Amygdala (tissue), 56 donors: Measurements from ENCODE around the gene AHI1.

ENCODE experiments used
- DNase-seq, 56 donors: peaks; one replicate each; lab custom pipeline; 2025; lab: John Stamatoyannopoulos, UW

The AHI1 gene

DNA sequence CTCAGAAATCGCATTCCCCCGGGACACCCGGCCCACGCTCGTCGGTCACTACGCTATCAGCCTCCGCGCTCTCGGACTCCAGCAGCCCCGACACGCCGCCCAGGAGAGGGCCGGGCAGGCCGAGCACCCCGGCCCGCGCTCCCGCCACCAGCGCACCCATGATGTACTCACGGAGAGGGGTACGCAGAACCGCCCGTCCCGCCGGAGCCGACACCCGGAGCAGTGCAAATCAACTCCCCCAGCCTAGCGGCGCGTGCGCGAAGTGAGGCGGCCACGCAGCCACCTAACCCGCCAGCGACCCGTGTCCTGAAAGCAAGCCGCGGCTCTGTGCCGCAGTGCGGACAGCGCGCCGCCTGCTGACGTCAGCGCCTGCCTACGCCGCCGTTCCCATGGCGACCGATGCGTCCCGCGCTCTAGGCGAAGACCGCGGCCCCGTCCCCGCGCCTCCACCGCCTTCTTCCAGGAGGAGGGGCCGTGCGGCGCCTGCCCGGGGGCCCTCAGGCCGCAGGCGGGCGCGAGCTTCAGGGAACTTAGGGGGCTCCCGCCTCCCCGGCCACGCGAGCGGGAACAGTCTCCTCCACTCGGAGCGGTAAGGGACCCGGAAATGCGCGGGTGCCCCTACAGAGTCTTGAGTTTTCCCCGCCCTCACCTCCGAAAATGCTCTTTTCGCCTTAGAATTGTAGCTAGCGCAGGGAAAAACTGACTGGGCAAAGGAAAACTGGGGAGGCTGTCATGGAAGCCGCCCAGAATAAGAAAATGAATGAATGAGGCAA lies at the start of gene AHI1:
TSS of gene AHI1 (minus strand) at position 329 of the 773 bp plus-strand sequence. CDS start 5,503 bp downstream, outside the sequence.
- peak; percentile 32 to 97 (median 87) for DNase-seq

DNA sequence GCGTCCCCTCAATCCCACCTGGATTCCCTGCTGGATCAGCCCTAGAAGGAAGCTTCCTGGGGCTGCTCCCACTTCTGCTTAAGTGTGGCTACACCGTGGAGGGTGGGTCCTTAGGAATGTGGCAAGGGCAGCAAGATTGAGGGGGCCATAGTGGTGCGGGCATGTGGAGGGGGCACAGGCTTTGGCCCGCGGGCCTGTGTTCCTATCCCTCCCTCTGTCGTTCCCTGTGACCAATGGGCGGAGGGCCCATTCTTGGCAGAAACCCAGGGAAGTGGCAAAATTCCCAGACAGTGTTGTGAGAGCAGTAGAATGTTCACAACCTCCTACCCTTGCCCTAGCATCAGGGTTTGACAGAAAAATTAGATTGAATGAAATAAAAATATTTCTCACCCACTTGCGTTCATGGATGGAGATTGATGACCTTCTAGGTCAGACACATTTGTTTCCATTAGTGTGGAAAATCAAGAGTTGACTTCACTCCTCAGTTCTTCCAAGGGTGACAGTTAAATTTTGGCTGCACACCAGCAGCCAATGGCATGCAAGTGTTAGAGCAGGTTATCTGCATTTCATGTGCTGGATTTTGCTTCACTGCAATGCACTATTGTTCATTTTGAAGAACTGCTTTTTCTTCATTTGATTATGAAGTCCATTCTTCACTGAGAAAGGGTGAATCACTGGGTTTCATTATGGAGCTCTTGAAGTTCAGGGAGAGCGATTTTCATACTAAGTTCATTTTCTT lies 49.3 kb upstream of the AHI1 start:
- peak in 15 of 56 donors; percentile 1 to 21 (median 6) for DNase-seq

DNA sequence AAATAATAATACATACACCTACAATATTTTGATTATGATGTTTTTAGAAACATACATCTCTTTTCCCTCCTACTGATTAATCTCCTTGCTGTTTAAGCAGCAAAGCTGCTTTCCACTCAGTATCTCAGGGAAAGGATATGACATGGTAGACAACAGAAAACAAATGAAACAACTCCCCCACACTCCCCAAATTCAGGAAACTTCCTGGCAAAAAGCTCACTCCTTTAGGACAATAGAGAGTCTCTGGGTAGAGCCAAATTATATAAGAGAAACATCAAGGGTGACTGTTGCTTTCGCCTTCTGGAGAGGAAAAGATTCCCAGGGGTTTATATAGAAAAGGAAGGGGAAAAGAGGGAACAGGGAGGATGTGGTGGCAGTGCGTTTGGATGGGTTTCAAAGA lies 48.7 kb upstream of the AHI1 start:
- DNase-seq: no peak

DNA sequence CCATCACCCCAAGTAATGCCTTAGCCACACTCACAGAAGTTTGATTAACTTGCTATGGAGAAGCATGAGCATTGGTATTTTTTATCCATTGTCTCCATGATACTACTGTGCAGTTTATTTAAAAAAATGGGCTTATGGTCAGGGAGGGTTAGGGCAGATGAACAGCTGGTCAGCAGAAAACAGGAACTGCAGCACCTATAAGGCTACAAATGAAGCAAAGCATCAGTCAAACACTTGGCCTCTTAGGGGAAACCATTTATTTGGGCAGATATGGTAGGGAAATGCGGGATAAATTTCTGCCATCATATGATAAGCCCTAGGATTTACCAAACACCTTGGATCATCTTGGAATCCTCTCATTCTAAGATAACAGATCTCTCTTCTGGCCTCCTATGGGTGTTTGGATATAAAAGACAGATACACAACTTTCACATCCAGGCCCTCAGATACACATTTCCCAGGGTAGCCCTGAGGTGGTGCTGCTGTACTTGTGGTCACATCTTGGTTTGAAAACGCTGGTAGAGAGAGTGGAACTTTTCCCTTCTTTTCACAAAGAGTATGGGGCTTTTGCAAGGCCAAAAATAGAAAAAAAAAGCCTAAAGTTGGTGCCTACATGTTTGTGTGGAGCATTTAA lies 42.8 kb upstream of the AHI1 start:
- peak in 6 of 56 donors; percentile 0 to 19 (median 3) for DNase-seq

DNA sequence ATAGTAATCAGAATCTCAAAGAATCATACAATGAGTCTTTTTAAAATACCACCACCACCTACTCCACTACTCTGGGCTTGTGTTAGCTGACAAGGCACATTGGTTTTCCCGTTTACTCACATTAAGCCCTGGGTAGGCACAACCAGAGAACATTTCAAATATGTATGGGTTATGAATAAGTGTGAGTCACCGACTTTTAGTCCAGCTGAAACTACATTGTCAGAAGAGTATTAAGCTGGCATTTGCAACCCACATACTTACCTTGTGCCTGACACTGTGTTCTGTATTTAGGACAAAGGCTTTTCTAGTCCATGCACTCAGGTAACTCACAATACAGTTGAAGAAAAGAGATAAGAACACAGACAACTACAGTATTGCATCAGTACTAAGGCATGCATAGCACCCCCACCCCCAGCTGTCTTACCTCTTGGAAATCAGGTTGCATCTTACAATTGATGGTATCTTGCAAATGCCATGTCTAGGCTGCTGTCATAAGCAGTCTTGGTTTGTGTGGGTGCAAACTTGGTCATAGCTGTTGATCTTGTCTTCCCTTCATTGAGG lies 40.3 kb upstream of the AHI1 start:
- no peak for DNase-seq

DNA sequence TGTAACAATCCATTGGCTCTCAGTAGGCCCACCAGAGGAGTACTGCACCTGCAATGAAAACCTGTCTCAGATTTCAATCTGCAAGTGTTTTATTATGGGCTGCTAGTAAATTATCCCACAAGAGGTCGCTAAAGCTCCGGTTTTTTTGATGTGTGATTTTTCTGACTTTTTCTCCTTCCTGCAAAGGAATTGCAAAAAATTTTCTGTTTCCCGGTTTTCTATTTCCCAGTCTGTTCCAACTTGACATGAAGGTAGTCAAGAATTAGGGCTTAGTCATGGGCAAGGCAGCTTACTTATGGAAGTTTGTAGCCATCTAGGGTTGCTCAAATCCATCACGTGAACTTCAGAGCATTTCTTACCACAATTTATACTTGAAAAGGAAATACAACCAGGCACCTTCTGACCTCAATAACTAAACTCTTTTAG lies 38.5 kb upstream of the AHI1 start:
- peak in 5 of 56 donors; percentile 1 to 33 (median 4) for DNase-seq

DNA sequence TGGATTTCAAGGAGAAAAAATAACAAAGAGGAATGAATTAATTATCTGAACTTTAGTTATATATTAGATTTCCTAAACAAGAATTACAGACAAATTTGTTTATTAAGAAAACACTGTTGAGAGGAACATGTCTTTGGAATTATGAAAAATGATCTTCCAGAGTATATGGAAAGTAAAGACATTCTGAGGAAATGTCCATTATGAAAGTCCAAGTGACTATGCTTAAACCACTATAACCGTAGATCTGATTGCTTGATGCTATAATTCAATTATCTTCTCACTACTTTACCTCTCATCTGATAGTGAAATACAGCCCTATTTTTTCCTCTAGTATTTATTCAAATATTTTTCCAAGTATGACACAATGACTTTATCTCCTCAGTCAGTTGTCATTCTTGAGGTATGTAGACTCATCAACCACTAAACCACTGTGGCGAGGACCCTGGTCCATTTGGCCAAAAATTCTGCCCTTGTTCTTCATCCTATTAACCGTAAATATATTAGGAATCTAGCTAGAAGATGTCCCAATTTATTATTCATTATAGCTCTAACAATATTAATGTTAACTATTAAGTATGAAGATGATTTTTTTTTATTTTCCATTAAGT lies 37.3 kb upstream of the AHI1 start:
- DNase-seq: no peak

DNA sequence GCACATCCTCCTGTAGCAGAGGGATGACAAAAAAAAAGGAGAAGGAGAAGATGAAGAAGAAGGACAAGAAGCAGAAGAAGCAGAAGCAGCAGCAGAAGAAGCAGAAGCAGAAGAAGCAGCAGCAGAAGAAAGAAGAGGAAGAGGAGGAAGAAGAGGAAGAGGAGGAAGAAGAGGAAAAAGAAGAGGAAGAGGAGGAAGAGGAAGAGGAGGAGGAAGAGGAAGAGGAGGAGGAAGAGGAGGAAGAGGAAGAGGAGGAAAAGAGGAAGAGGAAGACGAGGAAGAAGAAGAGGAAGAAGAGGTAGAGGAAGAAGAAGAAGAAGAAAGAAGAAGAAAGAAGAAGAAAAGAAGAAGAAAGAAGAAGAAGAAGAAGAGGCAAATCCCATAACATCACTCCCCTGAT lies 35.0 kb upstream of the AHI1 start:
- DNase-seq: no peak

DNA sequence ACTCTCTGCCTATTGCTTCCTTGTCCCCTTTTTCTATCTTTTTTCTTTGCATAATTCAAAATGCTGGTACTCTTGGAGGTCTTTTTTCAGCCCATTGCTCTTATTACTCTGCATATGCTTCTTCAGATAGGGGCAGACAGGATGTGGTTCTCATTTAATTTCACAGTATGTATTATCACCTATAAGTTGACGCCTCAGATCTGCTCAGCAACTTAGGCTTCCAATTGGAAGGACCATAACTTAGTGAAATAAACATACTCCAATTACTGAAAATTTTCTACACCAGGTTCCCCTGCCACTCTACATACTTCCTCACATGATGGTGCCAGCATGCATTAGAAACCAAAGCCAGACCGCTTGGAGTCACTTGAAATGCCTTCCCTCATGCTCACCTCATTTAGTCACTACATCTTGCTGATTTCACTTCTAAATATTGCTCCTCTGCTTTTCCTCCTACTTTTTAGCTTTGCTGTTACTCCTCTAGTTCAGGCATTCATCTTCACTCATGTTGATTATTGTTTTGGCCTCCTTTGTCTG lies 34.5 kb upstream of the AHI1 start:
- DNase-seq: no peak

DNA sequence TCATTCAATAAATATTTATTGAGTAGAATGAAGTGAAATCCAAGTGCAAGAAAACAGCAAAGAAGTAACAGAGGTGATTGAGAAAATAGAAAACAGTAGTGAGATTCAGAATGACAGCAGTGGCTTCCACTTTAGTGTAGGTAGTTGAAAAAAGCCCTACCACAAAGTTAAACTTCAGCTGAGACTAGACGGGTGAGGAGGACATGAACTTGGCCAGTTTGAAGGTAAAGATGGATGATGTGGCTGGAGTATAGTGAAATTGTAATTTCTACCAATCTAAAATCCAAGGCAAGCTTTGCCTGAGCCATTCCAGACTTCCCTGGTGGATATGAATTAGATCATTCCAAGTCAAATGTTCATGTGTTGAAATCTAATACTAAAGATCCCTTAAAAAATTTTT lies 32.6 kb upstream of the AHI1 start:
- DNase-seq: no peak

DNA sequence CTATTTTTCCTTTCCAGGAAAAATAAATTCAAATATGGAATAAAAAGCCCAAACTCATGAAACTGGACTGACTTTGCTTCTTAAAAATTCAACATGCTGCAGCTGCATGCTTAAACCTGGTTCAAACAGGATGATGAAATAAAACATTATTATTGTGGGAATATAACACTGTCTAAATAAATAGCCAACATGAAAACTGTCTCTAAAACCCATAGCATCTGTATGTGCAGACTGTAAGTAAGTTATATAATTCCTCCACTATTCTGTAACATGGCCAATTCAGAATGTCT lies 30.4 kb upstream of the AHI1 start:
- DNase-seq: no peak

DNA sequence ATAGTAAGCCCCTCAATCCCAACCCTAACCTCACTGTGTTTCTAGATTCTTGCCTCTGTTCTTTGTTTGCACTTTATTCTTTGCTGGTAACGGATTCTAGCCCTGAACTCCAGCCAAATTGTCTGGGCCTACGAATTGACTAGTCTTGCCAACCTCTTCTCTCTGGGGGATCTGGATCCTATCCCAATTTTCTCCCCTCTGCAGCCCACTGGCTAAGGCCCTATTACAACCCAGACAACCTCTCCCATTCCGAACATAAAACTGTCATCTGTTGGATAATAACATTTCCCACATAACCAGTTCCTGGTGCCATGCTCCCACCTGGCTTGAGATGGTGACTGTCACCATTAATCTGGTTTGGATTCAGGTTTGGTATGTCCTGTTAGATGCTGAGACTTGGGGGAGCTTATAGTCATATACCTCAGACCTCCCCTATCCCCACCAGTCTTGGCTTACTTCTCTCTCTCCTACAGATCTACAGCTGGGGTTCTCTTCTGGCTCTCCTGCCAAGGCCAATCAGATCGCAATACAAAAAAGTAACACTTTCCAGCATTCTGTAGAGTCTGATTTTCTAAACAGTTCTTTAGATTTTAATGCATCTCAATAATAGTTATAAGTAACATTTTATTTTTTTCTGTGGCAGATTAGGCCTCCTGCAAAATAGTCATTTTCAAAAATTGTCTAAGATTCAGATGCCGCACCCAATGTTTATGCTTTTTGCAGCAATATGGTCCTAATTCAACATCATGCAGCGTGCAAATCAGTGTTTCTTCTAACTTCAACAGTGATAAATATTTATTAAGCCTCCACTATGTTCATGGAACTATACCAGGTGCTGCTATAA lies 29.8 kb upstream of the AHI1 start:
- no peak for DNase-seq

DNA sequence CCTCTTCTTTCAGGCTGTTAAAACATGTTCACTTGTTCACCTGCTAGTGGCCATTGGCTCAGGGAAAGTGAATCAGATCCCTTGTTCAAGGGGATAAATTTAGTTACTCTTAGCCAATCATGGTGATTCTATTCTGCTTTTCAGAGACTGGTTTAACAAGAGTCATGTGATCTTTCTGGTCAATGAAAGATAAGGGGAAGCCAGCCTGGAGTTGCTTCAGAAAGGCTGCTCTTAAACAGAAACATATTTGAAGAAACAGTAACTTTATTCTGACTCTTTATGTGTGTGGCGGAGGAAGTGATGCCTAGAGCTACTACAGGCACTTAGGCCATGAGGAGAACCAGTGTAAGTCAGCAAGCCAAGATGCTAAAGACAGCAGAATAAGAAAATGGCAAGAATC lies 28.1 kb upstream of the AHI1 start:
- DNase-seq: no peak

DNA sequence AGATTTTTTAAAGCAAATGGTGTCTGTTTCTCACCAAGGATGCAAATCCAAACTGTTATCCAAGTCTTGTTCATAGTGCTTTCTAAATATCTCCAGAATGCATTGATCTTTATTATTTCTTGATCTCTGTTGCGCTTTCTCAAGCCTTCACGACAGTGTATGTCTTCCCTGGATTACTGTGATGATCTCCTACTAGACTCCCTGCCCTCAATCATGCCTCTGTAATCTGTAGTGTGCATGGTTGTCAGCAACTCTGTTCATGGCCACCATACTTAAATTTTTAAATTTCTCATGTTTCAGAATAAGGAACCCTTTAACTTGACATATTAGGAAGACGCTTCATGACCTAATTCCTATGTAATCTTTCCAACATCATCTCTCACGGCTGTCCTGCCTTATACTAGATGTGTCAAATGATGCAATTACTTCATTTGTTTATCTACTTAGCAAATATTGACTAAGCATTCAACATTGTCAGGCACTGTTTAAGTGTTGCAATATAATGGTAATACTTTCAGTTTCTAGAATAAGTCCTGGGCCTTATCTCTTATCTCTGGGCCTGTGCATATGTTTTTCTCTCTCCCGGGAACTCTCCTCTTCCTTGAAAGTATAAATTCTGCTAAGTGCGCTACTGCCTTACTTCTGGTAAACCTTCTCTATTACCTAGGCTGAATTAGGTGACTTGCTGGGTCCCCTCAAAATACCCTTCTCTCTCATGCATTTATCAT lies 25.6 kb upstream of the AHI1 start:
- DNase-seq: no peak

DNA sequence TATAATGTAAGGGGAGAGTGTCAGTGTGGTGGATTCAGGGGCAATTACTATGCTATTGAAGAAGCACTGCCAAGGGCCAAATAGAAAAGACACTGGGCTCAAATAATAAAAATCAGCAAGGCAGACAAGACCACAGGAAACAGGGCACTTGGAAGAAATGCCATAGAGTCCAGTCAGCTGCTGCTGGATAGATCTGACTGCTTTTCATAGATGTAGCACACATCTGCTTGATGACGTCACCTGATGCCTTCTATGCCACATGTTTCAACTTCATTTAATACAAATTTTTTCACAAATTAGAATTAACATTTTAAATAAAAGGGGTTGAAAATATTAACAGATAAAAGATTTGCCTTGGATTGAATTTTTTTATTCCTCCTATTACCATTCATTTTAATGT lies 23.9 kb upstream of the AHI1 start:
- no peak for DNase-seq

DNA sequence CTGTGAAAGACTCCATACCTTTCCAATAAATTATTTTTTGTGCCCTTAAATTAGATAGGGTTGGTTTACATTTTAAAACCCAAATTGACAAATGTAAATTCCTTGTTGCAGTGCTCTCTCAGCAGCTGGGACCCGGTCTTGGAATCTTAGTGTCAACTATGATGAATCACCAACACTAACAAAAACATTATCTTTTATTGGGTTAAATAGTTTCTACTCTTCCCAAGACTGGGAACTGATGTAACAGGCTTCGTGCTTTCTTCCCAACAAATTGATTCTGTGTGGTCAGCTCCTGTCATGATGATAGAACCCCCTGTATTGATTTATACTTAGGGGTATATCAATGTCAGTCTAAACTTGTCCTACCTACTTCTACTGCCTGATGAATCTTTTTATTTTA lies 23.2 kb upstream of the AHI1 start:
- no peak for DNase-seq

DNA sequence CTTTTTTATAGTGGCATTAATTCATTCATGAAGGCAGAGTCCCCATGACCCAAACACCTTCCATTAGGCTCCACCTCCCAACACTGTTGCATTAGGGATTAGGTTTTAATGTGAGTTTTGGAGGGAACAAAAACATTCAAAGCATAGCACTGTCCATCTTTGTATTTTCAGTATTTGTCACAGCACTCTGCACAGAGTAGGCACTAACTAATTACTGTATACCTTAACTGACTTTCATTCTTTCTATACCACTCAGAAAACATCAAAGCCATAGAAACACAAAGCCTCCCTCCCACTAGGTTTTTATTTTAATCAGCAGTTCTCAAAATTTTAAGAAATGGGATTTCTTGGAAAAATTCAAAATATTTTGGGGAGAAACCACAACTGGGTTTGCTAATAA lies 21.8 kb upstream of the AHI1 start:
- DNase-seq: no peak

DNA sequence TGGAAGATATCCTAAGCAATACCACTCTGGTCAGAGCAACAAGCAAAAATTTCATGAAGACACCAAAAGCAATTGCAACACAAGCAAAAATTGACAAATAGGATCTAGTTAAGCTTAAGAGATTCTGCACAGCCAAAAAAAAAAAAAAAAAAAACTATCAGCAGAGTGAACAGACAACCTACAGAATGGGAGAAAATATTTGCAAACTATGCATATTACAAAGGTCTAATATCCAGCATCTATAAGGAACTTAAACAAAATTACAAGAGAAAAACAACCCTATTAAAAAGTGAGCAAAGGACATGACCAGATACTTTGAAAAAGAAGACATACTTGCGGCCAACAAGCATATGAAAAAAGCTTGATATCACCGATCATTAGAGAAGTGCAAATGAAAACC lies 20.0 kb upstream of the AHI1 start:
- DNase-seq: no peak

DNA sequence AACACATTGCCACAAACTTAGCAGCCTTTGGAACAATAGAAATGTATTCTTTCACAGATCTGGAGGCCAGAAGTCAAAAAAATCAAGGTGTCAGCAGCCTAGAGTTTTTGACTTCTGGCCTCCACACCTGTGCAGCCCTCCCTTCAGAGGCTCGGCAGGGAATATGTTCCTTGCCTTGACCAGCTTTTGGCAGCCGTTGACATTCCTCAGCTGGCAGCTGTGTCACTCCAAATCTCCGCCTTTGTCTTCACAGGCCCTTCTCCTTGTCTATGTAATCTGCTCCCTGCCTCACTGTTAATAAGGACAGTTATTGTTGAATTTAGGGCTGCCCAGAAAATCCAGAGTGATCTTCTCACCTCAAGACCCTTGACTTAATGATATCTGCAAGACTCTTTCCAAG lies 17.2 kb upstream of the AHI1 start:
- DNase-seq: no peak
